ENCODE measurements around the gene PKD2L2. TPM values are rescaled to one million over a fixed set of nuclear protein-coding genes. Genes with fewer than 3 reads are reported as not detected.
A peak's percentile ranks its signal among the peaks of the same experiment; 100 is the strongest.
"Not testable (repeated sequence)": the region's sequence is repeated elsewhere in the genome, so short reads cannot be mapped to it uniquely, and the experiment has no call there.

PKD2L2 gene
- total RNA-seq, 1 donor from 2014 or later, result 0.16 TPM

DNA sequence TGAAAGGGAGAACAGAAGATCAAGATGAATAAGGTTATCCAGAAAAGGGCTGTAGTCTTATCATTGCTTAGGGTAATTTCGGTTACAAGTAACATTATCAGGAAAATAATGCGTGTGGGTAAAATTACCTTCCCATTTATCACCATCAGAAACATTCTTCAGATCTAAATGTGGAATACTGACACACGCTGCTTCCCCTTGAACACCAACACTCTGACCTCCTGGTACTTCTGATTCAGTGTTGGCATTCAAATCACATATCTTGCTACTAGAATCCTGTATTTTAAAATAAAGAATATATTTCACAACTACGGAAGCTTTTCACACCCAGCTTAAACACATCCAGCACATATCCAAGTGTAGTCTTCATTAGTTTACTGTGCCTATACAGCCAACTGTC is 70.2 kb downstream of the PKD2L2 start:
- Histone ChIP-seq H3K4me1 (peaks cover 44% of the 10 kb centered on the region), H3K27ac (replicated peaks) (peak overlapping the region; percentile 2), H3K4me3 (no peak overlapping the region), H3K27me3 (ENCODE audit: low read depth) (no peaks in the 10 kb centered on the region), H3K9me3 (replicated peaks) (no peaks in the 10 kb centered on the region), H3K36me3 (peaks cover 26% of the 10 kb centered on the region)
- TF ChIP-seq, protein P1, sequence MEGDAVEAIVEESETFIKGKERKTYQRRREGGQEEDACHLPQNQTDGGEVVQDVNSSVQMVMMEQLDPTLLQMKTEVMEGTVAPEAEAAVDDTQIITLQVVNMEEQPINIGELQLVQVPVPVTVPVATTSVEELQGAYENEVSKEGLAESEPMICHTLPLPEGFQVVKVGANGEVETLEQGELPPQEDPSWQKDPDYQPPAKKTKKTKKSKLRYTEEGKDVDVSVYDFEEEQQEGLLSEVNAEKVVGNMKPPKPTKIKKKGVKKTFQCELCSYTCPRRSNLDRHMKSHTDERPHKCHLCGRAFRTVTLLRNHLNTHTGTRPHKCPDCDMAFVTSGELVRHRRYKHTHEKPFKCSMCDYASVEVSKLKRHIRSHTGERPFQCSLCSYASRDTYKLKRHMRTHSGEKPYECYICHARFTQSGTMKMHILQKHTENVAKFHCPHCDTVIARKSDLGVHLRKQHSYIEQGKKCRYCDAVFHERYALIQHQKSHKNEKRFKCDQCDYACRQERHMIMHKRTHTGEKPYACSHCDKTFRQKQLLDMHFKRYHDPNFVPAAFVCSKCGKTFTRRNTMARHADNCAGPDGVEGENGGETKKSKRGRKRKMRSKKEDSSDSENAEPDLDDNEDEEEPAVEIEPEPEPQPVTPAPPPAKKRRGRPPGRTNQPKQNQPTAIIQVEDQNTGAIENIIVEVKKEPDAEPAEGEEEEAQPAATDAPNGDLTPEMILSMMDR (IDR thresholded peaks at IDR 0.05; ENCODE audit: borderline replicate concordance), result no peak
- no peak for DNase-seq
- intact Hi-C loops (cut with micrococcal nuclease), result no loop called here

DNA sequence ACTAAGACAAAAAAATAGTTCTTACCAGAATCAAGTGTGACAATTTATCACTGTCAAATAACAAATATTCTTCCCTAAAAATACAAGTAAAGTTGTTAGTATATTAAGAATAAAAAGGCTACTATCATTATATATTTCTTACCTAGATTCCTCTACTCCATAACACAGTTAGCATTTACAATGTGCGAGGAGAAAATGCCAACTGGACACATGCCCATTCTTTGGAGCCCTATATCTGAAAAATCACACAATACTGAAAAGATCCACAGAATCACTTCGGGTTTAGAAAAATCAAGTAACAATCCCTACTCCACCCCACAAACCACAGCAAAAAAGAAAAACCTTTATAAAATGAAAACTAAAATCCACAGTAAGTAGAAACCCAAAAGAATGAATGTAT is 70.9 kb downstream of the PKD2L2 start:
- H3K27ac ChIP-seq (replicated peaks), result peak overlapping the region; percentile 2
- TF ChIP-seq, protein P1 (IDR thresholded peaks at IDR 0.05; ENCODE audit: borderline replicate concordance), result no peak
- DNase-seq, result no peak
- H3K4me1 ChIP-seq, result peaks cover 40% of the 10 kb centered on the region
- no peak overlapping the region for H3K4me3 ChIP-seq
- H3K9me3 ChIP-seq (replicated peaks), result no peaks in the 10 kb centered on the region
- peaks cover 30% of the 10 kb centered on the region for H3K36me3 ChIP-seq
- H3K27me3 ChIP-seq (ENCODE audit: low read depth), result no peaks in the 10 kb centered on the region
- intact Hi-C loops (cut with micrococcal nuclease), result no loop called here

DNA sequence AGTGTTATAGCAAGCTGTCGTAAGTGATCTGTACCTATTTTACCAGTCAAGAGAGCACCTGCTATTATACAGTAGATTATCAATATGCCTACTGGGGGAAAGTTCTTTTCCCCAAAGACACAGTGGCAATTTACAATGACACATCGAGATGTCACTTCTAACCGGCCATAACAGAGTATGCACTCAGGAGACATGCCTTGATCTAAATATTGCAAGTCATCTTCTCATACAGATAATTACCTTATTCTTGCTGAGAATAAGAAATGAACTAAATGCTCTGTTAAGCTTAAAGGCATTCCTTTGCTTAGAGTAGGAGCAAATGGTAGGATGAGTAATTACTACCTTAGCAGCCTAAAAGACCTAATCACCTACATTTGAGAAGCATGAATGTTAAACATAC is 71.6 kb downstream of the PKD2L2 start:
- DNase-seq, result no peak
- Histone ChIP-seq H3K27ac (replicated peaks) (peak overlapping the region; percentile 2), H3K27me3 (ENCODE audit: low read depth) (no peaks in the 10 kb centered on the region), H3K9me3 (replicated peaks) (no peaks in the 10 kb centered on the region), H3K36me3 (peaks cover 32% of the 10 kb centered on the region), H3K4me3 (no peak overlapping the region), H3K4me1 (peaks cover 47% of the 10 kb centered on the region)
- intact Hi-C loops (cut with micrococcal nuclease), result no loop called here
- TF ChIP-seq, protein P1 (IDR thresholded peaks at IDR 0.05; ENCODE audit: borderline replicate concordance), result no peak

DNA sequence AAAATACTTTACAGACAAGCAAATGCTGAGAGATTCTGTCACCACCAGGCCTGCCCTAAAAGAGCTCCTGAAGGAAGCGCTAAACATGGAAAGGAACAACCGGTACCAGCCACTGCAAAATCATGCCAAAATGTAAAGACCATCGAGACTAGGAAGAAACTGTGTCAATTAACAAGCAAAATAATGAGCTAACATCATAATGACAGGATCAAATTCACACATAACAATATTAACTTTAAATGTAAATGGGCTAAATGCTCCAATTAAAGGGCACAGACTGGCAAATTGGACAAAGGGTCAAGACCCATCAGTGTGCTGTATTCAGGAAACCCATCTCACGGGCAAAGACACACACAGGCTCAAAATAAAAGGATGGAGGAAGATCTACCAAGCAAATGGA is 81.1 kb downstream of the PKD2L2 start:
- H3K27me3 ChIP-seq (ENCODE audit: low read depth); H3K4me1 ChIP-seq; DNase-seq; H3K9me3 ChIP-seq (replicated peaks); H3K27ac ChIP-seq (replicated peaks); intact Hi-C loops (cut with micrococcal nuclease); H3K4me3 ChIP-seq: not testable (repeated sequence)
- H3K36me3 ChIP-seq, result peaks cover 20% of the 10 kb centered on the region

DNA sequence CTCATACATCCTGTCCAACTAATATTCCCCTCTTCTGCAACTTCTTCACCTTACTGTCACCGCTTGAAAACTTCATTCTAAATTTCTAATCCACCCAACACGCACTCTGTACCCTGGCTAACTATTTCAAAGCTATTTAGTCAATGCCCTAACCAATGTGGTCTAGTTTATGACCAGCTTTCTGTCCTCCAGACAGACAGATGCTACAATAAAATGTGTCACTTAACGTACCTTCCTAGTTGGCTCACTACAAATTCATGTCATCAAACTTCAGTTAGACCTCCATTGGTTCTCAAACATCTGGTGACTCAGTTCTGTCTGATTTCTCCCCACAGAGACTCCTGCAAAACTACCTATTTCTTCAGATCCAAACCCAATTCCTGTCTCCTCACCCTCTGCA is 86.0 kb downstream of the PKD2L2 start:
- DNase-seq, result no peak
- Histone ChIP-seq H3K4me3 (no peak overlapping the region), H3K4me1 (no peaks in the 10 kb centered on the region), H3K27me3 (ENCODE audit: low read depth) (no peaks in the 10 kb centered on the region), H3K27ac (replicated peaks) (no peak overlapping the region), H3K9me3 (replicated peaks) (peaks cover 2% of the 10 kb centered on the region), H3K36me3 (peaks cover 32% of the 10 kb centered on the region)
- TF ChIP-seq, protein P1 (IDR thresholded peaks at IDR 0.05; ENCODE audit: borderline replicate concordance), result no peak
- intact Hi-C loops (cut with micrococcal nuclease), result no loop called here

DNA sequence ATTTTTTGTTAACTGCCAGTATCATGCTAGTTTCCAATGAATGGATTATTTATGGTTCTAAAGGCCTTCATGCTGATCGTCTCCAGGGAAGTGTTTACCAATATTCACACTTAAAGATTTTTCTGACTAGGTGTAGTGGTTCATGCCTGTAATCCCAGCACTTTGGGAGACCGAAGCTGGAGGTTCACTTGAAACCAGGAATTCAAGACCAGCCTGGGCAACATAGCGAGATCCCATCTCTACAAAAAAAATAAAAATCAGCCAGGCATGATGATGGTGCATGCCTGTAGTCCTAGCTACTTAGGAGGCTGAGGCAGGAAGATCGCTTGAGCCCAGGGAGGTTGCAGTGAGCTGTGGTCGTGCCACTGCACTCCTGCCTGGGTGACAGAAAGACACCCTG is 100.2 kb downstream of the PKD2L2 start:
- no peaks in the 10 kb centered on the region for H3K9me3 ChIP-seq (replicated peaks)
- peaks cover 16% of the 10 kb centered on the region for H3K4me1 ChIP-seq
- H3K36me3 ChIP-seq, result peaks cover 9% of the 10 kb centered on the region
- TF ChIP-seq, protein P1 (IDR thresholded peaks at IDR 0.05; ENCODE audit: borderline replicate concordance), result no peak
- intact Hi-C loops (cut with micrococcal nuclease), result no loop called here
- H3K27ac ChIP-seq (replicated peaks), result no peak overlapping the region
- no peaks in the 10 kb centered on the region for H3K27me3 ChIP-seq (ENCODE audit: low read depth)
- DNase-seq, result no peak
- no peak overlapping the region for H3K4me3 ChIP-seq

Other genes with a start within 250 kb of the PKD2L2 start
- 26.3 TPM for gene KLHL3, start 153.4 kb upstream of the PKD2L2 start, total RNA-seq
- gene HNRNPA0, start 135.1 kb upstream of the PKD2L2 start, total RNA-seq, result 13.1 TPM
- 29.6 TPM for gene MYOT, start 21.6 kb upstream of the PKD2L2 start, total RNA-seq
- 22.1 TPM for gene FAM13B, start 143.6 kb downstream of the PKD2L2 start, total RNA-seq
- gene WNT8A, start 194.6 kb downstream of the PKD2L2 start, total RNA-seq, result not detected
- gene NME5, start 250.0 kb downstream of the PKD2L2 start, total RNA-seq, result 4.7 TPM